ENCODE results near the gene SEPTIN10.
A peak's percentile ranks its signal among the peaks of the same experiment; 100 is the strongest.

The SEPTIN10 gene

DNA sequence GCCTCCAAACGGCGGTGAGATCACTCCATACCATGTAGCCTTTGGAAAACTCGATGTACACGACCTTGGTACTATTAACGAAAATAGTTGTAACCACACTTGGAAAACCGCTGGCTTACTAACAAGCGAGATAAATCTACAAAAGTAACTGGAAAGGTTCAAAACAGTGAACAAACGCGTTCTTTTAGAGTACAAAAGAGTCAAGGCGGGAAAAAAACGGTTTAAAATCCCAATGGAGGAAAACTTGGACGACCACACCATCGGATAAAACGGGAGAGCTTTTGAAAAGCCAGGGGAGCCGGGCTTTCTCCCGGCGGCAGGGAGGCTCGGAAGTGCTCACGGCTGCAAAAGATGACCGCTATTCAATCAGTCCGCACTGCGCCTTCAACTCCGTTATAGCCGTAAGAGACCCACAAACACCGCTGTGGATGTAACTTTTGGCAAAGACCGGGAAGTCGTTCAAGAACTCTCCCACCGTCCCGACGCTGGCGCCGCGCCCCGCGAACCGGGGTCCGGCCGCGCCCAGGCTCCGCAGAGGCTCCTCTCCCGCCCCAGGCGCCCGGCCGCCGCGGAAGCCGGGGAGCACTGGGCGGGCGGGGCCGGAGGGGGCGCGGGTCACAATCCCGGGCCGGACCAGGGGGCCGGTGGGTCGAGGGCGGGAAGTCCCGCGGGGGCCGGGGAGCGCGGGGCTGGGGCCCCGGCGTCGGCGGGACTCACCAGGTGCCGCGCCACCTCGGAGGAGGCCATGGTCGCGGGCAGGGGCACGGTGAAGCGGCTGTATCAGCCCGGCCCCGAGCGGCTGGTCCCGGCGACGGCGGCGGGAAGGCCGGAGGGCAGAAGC lies 465 bp downstream of the SEPTIN10 start:
- Histone ChIP-seq H3K36me3 (ENCODE audit: control insufficient read depth, insufficient read depth, low read length) (no peaks in the 10 kb centered on the region), H3K4me3 (ENCODE audit: low read depth, low read length) (peak overlapping the region; percentile 91), H3K9ac (ENCODE audit: low read depth, low read length) (peak overlapping the region; percentile 68)

DNA sequence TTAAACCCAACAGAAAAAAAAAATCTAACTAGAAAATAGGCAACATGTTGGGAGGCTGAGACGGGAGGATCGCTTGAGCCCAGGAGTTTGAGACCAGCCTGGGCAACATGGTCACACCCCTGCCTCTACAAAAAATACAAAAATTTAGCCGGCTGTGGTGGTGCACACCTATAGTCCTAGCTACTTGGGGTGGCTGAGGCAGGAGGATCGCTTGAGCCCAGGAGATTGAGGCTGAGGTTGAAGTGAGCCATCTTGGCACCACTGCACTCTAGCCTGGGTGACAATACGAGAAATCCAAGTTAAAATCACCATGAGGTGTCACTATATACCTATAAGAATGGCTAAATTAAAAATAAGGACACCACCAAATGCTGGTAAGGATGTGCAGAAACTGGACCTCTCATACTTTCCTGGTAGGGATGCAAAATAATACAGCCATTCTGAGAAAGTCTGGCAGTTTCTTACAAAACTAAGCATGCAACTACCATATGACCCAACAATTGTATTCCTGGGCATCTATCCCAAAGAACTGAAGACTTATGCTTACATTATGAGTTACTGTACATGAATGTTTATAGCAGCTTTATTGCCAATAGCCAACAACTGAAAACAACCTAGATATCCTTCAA lies 2.2 kb downstream of the SEPTIN10 start:
- Histone ChIP-seq H3K4me3 (ENCODE audit: low read depth, low read length) (peak overlapping the region; percentile 1), H3K9me3 (ENCODE audit: control insufficient read depth, insufficient read depth, low read length) (no peaks in the 10 kb centered on the region), H3K9ac (ENCODE audit: low read depth, low read length) (no peak overlapping the region), H3K27me3 (ENCODE audit: control insufficient read depth, insufficient read depth, low read length) (peaks cover 14% of the 10 kb centered on the region), H3K4me1 (ENCODE audit: control insufficient read depth, insufficient read depth, low read length) (peaks cover 5% of the 10 kb centered on the region), H3K36me3 (ENCODE audit: control insufficient read depth, insufficient read depth, low read length) (no peaks in the 10 kb centered on the region)

More for the DNA sequence above, 465 bp downstream of the SEPTIN10 start:
- Histone ChIP-seq H3K4me1 (ENCODE audit: control insufficient read depth, insufficient read depth, low read length) (peaks cover 5% of the 10 kb centered on the region), H3K27me3 (ENCODE audit: control insufficient read depth, insufficient read depth, low read length) (peaks cover 14% of the 10 kb centered on the region), H3K9me3 (ENCODE audit: control insufficient read depth, insufficient read depth, low read length) (no peaks in the 10 kb centered on the region)

- Histone ChIP-seq H3K4me1 (ENCODE audit: control insufficient read depth, insufficient read depth, low read length) (peaks cover 2% of the 10 kb centered on the region), H3K4me3 (ENCODE audit: low read depth, low read length) (no peak overlapping the region), H3K27me3 (ENCODE audit: control insufficient read depth, insufficient read depth, low read length) (no peaks in the 10 kb centered on the region), H3K36me3 (ENCODE audit: control insufficient read depth, insufficient read depth, low read length) (no peaks in the 10 kb centered on the region), H3K9me3 (ENCODE audit: control insufficient read depth, insufficient read depth, low read length) (no peaks in the 10 kb centered on the region), H3K9ac (ENCODE audit: low read depth, low read length) (no peak overlapping the region)
Observed at GRCh38 chr2:109609352-109610024, 4.3 kb downstream of the SEPTIN10 start.

- Histone ChIP-seq H3K4me1 (ENCODE audit: control insufficient read depth, insufficient read depth, low read length) (peaks cover 2% of the 10 kb centered on the region), H3K36me3 (ENCODE audit: control insufficient read depth, insufficient read depth, low read length) (no peaks in the 10 kb centered on the region), H3K9me3 (ENCODE audit: control insufficient read depth, insufficient read depth, low read length) (no peaks in the 10 kb centered on the region), H3K27me3 (ENCODE audit: control insufficient read depth, insufficient read depth, low read length) (no peaks in the 10 kb centered on the region), H3K9ac (ENCODE audit: low read depth, low read length) (no peak overlapping the region), H3K4me3 (ENCODE audit: low read depth, low read length) (no peak overlapping the region)
Observed at GRCh38 chr2:109607766-109608165, 6.0 kb downstream of the SEPTIN10 start.

DNA sequence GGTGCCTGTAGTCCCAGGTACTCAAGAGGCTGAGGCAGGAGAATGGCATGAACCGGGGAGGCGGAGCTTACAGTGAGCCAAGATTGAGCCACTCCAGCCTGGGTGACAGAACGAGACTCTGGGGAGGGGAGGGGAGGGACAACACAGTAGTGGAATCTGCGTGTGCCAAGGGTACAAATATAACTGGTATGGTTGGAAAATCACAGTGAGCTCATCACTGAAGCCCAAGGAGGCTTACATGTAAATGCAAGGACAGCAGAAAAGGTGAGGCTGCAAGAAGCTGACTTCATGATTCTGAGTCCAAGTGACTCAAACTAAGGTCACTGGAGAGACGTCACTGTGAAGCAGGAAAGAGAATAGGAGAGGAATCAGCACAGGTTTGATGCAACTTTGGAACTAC lies 9.2 kb downstream of the SEPTIN10 start:
- Histone ChIP-seq H3K9me3 (ENCODE audit: control insufficient read depth, insufficient read depth, low read length) (no peaks in the 10 kb centered on the region), H3K9ac (ENCODE audit: low read depth, low read length) (no peak overlapping the region), H3K4me3 (ENCODE audit: low read depth, low read length) (no peak overlapping the region), H3K36me3 (ENCODE audit: control insufficient read depth, insufficient read depth, low read length) (no peaks in the 10 kb centered on the region), H3K27me3 (ENCODE audit: control insufficient read depth, insufficient read depth, low read length) (no peaks in the 10 kb centered on the region), H3K4me1 (ENCODE audit: control insufficient read depth, insufficient read depth, low read length) (peaks cover 9% of the 10 kb centered on the region)

- Histone ChIP-seq H3K9me3 (ENCODE audit: control insufficient read depth, insufficient read depth, low read length) (no peaks in the 10 kb centered on the region), H3K27me3 (ENCODE audit: control insufficient read depth, insufficient read depth, low read length) (no peaks in the 10 kb centered on the region), H3K4me1 (ENCODE audit: control insufficient read depth, insufficient read depth, low read length) (peaks cover 7% of the 10 kb centered on the region), H3K4me3 (ENCODE audit: low read depth, low read length) (no peak overlapping the region), H3K9ac (ENCODE audit: low read depth, low read length) (no peak overlapping the region), H3K36me3 (ENCODE audit: control insufficient read depth, insufficient read depth, low read length) (no peaks in the 10 kb centered on the region)
Observed at GRCh38 chr2:109602617-109603188, 11.1 kb downstream of the SEPTIN10 start.

DNA sequence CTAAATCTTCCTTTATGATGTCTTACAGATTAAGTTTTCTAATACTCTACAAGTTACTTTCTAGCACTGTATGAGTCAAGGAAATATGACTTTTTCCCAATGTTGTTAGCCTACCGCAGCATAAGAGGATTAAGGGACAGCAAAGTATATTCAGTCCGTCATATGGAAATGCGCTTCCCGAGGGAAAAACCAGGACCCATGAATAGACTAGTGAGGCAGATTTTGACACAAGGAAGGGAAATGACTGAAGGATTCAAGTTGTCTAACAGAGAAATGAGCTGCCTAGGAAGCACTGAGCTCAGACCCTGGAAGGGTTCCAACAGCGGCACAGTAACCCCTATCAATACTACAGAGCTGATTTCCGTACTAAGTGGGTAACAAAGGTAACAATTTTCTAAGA lies 12.0 kb downstream of the SEPTIN10 start:
- Histone ChIP-seq H3K27me3 (ENCODE audit: control insufficient read depth, insufficient read depth, low read length) (no peaks in the 10 kb centered on the region), H3K4me3 (ENCODE audit: low read depth, low read length) (no peak overlapping the region), H3K4me1 (ENCODE audit: control insufficient read depth, insufficient read depth, low read length) (peaks cover 7% of the 10 kb centered on the region), H3K36me3 (ENCODE audit: control insufficient read depth, insufficient read depth, low read length) (no peaks in the 10 kb centered on the region), H3K9me3 (ENCODE audit: control insufficient read depth, insufficient read depth, low read length) (no peaks in the 10 kb centered on the region), H3K9ac (ENCODE audit: low read depth, low read length) (no peak overlapping the region)

DNA sequence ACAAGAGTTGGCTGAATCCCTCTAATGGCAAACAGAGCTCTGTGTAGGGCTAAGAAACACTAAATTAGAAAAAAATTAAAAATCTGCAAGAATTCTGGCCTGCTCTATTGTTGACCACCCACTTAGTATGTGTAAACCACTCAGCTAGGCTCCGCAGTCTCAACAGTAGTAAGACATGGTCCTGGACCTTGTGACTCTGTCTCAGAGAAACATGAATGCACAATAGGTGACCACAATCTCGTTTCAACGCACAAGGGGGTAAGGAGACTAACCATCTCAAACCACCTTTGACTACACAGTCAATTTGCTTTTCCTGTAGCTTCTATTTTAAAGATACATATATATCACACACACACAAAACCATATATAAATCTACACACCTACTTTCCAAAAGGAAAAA lies 16.5 kb downstream of the SEPTIN10 start:
- Histone ChIP-seq H3K4me3 (ENCODE audit: low read depth, low read length) (no peak overlapping the region), H3K9ac (ENCODE audit: low read depth, low read length) (no peak overlapping the region), H3K36me3 (ENCODE audit: control insufficient read depth, insufficient read depth, low read length) (no peaks in the 10 kb centered on the region), H3K4me1 (ENCODE audit: control insufficient read depth, insufficient read depth, low read length) (peaks cover 7% of the 10 kb centered on the region), H3K27me3 (ENCODE audit: control insufficient read depth, insufficient read depth, low read length) (no peaks in the 10 kb centered on the region), H3K9me3 (ENCODE audit: control insufficient read depth, insufficient read depth, low read length) (no peaks in the 10 kb centered on the region)

DNA sequence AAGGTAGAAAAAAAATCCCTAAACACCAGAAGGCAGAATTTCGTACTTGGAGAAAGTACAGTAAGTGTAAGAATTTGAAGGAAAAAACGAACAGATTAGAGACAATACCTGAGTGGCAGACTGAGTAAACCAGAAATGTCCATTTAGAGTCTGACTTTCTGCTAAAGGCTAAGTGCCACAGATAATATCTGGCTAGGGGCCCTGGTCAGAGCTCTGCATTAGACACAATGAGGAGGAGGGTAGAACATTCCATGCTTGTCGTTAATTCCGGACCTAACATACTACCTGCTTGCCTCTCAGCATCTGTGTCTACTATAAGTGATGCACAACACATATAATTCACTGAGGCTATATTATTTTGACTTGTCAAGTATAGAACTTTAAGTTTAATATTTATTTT lies 18.1 kb downstream of the SEPTIN10 start:
- Histone ChIP-seq H3K4me1 (ENCODE audit: control insufficient read depth, insufficient read depth, low read length) (no peaks in the 10 kb centered on the region), H3K9ac (ENCODE audit: low read depth, low read length) (no peak overlapping the region), H3K36me3 (ENCODE audit: control insufficient read depth, insufficient read depth, low read length) (no peaks in the 10 kb centered on the region)

GRCh38 chr2:109594246-109594885 lies 19.4 kb downstream of the SEPTIN10 start:
- no peaks in the 10 kb centered on the region for H3K4me1 ChIP-seq (ENCODE audit: control insufficient read depth, insufficient read depth, low read length)
- no peaks in the 10 kb centered on the region for H3K27me3 ChIP-seq (ENCODE audit: control insufficient read depth, insufficient read depth, low read length)
- H3K36me3 ChIP-seq (ENCODE audit: control insufficient read depth, insufficient read depth, low read length): no peaks in the 10 kb centered on the region
- H3K4me3 ChIP-seq (ENCODE audit: low read depth, low read length): no peak overlapping the region
- no peaks in the 10 kb centered on the region for H3K9me3 ChIP-seq (ENCODE audit: control insufficient read depth, insufficient read depth, low read length)
- H3K9ac ChIP-seq (ENCODE audit: low read depth, low read length): no peak overlapping the region

More for the DNA sequence above, 18.1 kb downstream of the SEPTIN10 start:
- no peaks in the 10 kb centered on the region for H3K27me3 ChIP-seq (ENCODE audit: control insufficient read depth, insufficient read depth, low read length)
- H3K9me3 ChIP-seq (ENCODE audit: control insufficient read depth, insufficient read depth, low read length): no peaks in the 10 kb centered on the region
- no peak overlapping the region for H3K4me3 ChIP-seq (ENCODE audit: low read depth, low read length)

- H3K4me3 ChIP-seq (ENCODE audit: low read depth, low read length): no peak overlapping the region
- H3K4me1 ChIP-seq (ENCODE audit: control insufficient read depth, insufficient read depth, low read length): no peaks in the 10 kb centered on the region
- H3K27me3 ChIP-seq (ENCODE audit: control insufficient read depth, insufficient read depth, low read length): no peaks in the 10 kb centered on the region
- no peaks in the 10 kb centered on the region for H3K9me3 ChIP-seq (ENCODE audit: control insufficient read depth, insufficient read depth, low read length)
- H3K36me3 ChIP-seq (ENCODE audit: control insufficient read depth, insufficient read depth, low read length): no peaks in the 10 kb centered on the region
- no peak overlapping the region for H3K9ac ChIP-seq (ENCODE audit: low read depth, low read length)
Observed at GRCh38 chr2:109592905-109593304, 20.9 kb downstream of the SEPTIN10 start.

Data from iPS-15b (cell line).